Activated effector memory CD4-positive, alpha-beta T cell treated with anti-CD3 and anti-CD28 coated beads, Interleukin-2, amount 50 U/mL, for 16 hours (primary cell): ENCODE data around the gene GNAQ.

Experiments used
- DNase-seq: peaks from one replicate; pipeline ENCODE4 v3.0.0-alpha.2; 2020

The GNAQ gene

DNA sequence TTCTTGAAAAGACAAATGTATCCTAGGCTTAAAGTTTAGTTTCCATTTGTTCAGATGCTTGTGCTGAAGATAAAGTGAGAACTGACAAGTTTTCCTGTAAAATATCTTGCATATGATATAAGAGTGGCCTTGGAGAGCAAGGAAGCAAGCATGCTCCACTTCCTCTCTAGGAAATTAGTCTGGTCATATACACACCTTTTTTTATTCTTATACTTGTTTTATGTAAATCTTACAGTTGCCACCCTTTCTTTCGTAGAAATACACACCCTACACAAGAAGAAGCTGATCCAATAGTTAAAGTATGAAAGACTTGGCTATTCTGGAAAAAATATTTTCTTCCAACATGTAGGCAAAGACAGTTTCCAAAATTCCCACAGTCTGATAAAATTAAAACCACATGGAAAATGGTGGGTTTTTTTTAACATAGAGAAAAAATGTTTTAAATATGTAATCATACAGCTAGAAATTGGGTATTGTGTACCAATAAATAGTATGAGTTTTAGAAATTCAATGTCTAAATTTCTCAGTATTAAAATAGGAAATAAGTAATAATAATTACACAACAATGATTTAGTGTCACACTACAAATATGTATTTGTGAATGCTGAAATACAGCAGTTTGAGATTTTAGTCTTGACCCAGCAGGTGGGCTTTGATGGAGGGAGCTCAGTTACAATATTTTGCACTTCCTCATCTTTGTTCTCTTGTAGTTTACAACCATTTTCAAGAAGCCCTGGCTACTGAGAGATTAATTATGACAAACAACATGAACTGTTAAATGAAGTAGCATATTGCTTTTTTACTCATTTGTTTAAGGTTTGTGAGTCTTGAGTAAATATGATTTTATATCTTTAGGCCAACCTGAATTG is 197.8 kb downstream of the GNAQ start:
- DNase-seq = no peak

DNA sequence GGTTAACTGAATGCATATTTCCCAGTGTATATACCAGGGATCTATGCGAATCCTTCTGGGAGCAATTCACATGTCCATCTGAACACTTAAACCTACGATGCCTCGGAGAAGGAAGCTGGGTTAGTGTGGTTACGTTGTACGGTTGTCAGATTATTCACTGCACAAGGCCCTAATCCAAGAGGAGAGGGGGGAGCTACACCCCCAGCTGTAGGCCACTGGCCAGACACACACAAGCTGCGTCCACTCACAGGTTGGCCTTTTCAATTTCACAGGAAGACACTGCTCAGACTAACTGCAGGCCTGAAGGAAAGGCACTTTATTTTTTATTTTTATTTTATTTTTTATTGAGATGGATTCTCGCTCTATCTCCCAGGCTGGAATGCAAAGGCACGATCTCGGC is 199.0 kb downstream of the GNAQ start:
- no peak for DNase-seq

GRCh38 chr9:77831781-77832180 is 199.8 kb downstream of the GNAQ start:
- DNase-seq = no peak

- no peak for DNase-seq
Measured at GRCh38 chr9:77830618-77831285, 200.9 kb downstream of the GNAQ start.

DNA sequence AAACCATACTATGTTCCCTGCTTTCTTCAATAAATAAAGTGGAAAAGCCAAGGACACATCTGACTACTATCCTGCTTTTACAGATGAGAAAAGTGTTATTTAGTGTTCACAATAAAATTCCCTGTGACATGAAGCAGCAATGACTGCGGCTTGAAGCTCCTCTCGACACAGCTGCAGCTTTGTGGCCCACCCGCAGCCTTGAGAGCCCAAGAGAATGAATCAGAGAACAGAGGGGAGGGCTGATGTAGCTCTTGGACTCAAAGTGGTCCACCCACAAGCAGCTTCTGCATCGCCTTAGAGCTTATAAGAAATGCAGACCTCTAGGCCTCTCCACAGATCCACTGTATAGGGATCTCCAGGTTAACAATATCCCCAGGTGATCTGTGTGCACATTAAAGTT is 202.2 kb downstream of the GNAQ start:
- no peak for DNase-seq

DNA sequence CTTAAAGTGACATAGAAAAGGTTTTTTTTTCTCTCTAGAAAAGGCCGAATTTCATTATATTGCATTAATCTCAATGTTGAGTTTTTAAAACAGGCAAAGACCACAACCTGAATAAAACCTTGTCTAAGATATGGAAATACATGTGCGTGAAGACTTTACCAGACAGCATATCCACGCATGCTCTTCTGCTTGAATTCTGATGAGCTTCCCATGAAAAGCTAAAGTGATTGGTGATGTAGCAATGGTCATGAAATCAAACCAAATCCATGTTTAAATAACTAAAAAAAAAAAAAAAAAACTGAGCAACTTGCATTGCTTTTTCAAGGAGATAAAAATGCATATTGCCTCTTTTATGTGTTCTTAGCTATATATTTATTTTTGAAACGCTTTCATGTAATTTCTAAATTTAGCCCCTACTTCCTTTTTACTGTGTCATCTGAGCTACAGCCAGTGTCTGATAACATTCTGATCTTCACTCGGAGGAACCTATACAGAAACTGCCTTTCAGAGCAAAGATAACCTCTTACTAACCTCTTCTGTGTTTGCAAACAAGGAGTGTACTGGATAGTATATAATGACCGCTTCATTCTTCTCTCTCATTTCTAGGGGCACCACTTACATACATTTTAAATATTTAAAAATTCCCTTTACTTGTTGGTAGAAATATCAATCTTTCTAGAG is 204.4 kb downstream of the GNAQ start:
- no peak for DNase-seq

DNA sequence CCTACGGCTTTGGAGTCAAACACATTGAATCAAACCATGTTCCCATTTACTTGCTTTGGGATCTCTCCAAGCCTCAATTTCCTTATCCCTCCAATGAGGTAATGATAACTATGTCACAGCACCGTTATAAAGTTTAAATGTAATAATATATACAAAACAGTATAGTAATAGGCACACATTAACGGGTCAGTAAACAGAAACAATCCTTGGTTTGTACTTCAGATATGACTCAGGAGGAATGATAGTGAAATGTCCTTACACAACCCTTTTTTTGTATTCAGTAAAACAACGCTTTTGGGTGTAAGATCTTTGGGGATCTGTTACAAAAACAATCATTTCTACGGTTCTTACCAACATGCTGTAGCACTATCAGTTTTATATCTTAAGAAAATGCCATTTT is 205.0 kb downstream of the GNAQ start:
- no peak for DNase-seq

GRCh38 chr9:77826116-77826515 is 205.5 kb downstream of the GNAQ start:
- DNase-seq = no peak

DNA sequence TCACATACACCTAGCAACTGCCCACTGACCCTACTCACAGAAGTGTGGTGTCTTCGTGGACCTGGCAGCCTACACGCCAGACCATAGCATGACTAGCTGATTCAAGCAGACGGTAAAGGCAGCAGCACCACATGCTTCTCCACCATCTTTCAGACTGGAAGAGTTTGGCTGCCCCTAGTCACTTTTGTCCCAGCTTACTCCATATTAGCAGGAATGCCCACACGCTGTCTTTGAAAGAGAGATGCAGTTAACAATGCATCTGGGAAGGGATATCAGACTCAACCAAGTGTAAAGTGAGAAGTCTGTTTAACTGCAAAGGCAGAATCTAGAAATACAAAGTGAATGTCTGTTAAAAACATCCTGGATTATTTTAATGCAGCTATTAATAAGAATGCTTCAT is 206.2 kb downstream of the GNAQ start:
- no peak for DNase-seq

GRCh38 chr9:77820293-77820954 is 211.2 kb downstream of the GNAQ start:
- DNase-seq = no peak

- no peak for DNase-seq
Measured at GRCh38 chr9:77819657-77820056, 212.0 kb downstream of the GNAQ start.

DNA sequence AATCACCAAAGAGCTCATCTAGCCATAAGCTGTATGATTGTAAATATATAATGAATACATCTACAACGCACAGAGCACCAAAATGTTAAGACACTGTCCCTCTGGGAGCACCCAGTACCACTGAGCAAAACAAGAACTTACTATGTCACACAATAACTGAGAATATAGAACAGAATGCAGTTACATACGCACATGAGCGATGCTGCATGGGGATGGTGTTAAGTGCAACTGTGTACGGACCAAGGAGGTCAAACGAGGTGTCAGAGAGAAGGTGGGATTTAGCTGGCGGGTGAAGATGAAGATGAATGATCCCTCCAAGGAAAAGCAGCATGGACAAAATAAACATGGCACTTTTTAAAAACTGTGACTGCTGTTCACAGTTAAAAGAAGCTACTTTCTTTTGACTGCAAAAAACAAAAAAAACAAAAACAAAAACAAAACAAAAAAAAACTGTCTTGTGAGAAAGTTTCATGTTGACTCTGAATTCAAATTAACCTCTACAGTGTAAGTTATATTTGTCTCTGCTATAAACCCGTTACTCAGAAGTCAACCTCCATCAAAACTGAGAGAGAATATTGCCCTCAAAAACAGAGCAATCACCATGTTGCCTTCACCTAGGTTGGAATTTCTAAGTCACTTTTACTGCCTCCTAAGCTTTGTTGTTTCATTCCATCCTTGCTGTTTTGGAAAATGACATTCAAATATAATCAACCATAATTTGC is 213.9 kb downstream of the GNAQ start:
- no peak for DNase-seq

DNA sequence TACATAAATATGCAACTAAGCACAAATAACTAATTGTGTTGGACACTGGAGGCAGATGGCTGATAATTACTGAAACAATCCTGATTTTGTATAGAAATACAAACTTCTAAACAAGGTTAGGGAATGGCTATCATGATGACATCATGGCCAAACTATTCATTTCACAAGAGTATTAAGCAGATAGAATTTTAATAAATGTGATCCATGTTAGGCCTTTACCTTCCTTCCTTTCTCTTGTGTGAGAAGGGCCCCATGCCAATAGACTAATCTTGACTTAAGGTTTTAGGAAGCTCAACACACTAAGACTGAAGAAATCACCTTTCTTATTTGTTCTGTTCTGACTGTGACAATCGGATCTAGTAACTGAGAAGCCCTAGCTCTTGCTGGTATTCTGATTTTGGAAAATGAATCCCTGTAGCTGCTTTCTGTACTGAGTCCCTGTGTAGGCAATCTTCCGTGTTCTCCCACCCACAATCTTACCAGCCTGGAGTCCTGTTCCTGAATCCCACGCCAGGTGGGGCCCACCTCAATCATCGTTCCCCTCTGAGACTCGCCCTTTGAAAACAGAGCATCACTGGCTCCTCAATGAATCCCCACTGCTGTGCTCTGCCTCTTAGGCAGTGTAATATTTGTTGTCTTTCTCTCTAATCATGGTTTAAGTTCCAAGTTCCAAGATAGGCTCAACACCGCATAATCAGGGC is 214.8 kb downstream of the GNAQ start:
- DNase-seq = no peak

- DNase-seq = no peak
Measured at GRCh38 chr9:77815260-77815659, 216.4 kb downstream of the GNAQ start.

DNA sequence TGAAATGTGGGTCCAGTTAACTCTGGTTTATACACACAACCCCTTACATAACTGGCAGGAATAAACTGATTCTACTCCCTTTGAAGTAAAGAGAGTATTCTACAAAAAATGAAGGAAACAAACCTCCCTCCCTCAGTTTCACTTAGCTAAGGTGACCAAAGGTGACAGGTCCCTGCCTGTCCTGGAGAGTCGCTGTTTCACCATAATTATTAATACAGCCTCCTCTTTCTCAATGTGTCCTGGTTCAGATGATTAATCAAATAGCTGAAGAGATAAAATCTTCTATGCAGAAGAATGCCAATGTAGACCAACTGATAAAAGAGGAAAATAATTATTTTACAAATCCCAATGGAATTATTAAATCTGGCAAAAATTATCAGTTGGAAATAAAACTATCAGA is 219.8 kb downstream of the GNAQ start:
- no peak for DNase-seq

- DNase-seq = no peak
Measured at GRCh38 chr9:77810637-77811119, 220.9 kb downstream of the GNAQ start.

DNA sequence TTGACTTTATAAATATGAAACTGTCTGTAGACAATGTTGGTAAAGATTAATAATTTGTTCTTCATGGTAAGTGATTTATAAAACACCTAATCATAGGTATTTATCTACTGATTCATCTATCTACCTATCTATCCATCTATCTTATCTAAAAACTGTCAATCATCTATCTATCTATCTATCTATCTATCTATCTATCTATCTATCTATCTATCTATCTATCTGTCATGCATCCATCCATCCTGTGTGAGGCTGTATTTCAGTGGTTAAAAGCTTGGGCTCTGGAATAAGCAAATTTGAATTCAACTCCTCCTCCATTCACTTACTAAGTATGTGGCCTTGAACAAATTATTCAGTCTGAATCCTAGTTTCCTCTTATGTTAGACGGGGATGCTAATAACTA is 221.6 kb downstream of the GNAQ start:
- no peak for DNase-seq

- DNase-seq = no peak
Measured at GRCh38 chr9:77809552-77809951, 222.1 kb downstream of the GNAQ start.

GRCh38 chr9:77808751-77809081 is 222.9 kb downstream of the GNAQ start:
- DNase-seq = no peak

DNA sequence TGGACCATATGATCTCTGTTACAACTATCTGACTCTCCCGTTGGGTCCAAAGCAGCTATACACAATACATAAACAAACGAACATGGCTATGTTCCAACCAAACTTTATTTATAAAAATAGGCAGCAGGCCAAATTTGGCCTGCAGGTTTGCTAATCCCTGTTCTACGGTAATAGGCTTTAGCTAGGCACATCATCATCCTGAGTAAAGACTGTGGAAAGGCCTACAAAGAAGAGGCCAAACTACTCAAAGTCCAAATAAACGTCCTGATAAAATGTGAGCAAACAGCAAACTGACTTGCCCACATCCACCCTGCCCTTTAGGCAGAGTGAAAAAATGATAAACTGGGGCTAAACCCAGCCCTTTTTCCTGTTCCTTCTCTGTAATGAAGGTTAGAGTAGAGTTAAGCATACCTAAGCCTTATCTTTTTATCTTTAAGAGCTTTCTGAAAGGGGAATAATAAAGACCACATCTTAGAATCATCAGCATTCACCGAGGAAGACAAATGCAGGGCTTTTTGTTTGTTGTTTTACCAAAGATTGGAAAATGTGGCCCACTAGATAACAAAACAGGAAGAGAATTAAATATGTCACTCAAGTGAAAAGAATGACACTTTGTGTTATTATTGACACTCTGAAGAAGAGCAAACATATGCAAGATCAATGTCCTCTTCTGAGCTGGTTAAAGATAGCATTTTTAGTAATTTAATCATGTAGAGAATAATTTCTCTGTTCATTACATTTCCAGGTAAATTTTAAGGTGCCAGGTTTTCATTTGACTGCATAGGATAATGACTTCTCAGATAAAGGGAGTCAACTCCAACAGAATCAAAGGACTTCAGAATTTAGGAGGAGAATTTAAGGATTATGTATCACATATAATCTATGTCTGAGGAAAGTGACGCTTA is 223.5 kb downstream of the GNAQ start:
- no peak for DNase-seq

DNA sequence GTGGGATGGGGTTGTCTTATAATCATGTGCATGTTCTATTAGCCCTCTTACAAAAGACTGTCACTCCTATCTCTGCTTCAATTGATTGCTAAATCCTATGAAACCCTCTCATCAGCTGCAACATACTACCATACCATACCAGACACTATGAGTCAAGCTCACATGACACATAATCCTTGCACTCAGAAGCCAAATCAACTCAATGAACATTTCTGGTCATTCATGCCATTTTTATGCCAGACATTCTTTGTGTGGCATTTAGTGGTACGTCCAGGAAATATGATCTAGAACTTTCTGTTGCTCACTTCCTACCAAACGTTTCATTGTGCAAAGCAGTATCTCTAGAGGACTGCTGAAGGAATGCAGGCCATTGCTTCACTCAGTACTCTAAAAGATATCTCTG is 224.3 kb downstream of the GNAQ start:
- no peak for DNase-seq
